Posterior cingulate gyrus (tissue), 11 donors: ENCODE measurements around the gene A1CF.
"Not testable (repeated sequence)": the region's sequence is repeated elsewhere in the genome, so short reads cannot be mapped to it uniquely, and the experiment has no call there.

ENCODE experiments used
- DNase-seq, 10 donors: peaks; one replicate each; pipeline versions ENCODE4 v3.0.0 to v3.0.0-alpha.2; 2020 to 2021; ENCODE audit warnings: mixed read lengths in 3 of 10
- intact Hi-C: fragments of 100-400 bp; cut with DNase I; formaldehyde crosslinking; loops from one replicate; pipeline ENCODE4 v1.15.1; 2023

The A1CF gene, protein sequence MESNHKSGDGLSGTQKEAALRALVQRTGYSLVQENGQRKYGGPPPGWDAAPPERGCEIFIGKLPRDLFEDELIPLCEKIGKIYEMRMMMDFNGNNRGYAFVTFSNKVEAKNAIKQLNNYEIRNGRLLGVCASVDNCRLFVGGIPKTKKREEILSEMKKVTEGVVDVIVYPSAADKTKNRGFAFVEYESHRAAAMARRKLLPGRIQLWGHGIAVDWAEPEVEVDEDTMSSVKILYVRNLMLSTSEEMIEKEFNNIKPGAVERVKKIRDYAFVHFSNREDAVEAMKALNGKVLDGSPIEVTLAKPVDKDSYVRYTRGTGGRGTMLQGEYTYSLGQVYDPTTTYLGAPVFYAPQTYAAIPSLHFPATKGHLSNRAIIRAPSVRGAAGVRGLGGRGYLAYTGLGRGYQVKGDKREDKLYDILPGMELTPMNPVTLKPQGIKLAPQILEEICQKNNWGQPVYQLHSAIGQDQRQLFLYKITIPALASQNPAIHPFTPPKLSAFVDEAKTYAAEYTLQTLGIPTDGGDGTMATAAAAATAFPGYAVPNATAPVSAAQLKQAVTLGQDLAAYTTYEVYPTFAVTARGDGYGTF

DNA sequence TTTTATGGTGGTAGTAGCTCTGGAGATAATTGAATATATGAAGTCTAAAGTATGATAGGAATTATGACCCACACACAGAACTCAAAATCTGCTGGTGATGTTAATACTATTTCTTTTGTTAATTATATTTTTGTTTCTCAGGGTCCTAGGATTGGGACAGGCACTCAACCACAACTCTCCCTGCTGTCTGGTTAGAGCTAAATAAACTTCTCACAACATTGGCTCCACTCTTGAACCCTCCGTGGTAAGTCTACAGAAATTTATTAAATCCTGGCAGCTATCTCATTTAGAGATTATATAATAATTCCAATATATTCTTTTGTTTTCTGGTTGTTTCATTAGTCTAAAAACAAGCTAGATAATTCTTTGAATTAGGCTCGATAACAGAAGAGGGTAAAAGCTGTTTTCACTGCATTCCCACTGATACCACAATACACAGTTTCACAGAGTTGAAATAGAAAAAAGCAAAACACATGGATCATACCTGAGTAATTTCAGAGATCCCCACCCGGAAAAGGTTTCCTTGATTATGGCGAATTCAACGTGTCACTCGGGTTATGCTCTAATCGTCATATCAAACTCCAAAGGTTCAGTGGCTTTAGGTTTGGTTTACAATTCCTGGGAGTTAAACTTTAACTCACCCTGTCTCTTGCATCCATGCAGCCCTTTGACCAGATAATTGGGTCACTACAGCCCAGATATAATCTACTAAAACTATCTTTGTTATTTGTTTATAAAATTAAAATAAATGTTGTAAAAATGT is at the start of gene A1CF:
TSS of gene A1CF (minus strand) at position 531 of the 763 bp plus-strand sequence. CDS start 25,687 bp downstream, outside the sequence.
- intact Hi-C loops = no loop called here
- DNase-seq = no peak

GRCh38 chr10:50931948-50932431 is 46.6 kb upstream of the A1CF start:
- intact Hi-C loops = no loop called here
- DNase-seq = no peak

DNA sequence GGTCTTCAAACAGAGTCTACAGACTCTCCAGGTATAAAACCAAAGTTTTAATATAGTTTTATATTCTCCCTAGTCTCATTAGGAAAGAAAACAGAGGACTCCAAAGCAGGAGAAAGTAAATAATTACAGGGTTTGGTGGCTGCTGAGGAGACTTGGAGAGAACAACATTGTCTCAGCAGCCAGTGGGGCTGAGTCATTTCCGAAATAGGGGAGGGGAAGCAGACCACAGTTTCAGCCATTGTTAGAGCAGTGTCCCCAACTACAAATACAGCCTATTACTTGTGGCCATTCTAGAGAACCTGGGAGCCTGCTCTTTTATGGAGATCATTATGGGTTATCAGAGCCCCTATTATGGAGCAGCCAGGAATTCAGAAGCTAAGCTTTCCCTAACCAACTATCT is 44.2 kb upstream of the A1CF start:
- no peak for DNase-seq

GRCh38 chr10:50928190-50928552 is 42.7 kb upstream of the A1CF start:
- intact Hi-C loops = no loop called here
- no peak for DNase-seq

More for the DNA sequence above, 44.2 kb upstream of the A1CF start:
- intact Hi-C loops = no loop called here

GRCh38 chr10:50927522-50928189 is 42.2 kb upstream of the A1CF start:
- intact Hi-C loops = no loop called here
- DNase-seq = no peak

- peak in 1 of 10 donors; percentile 54 for DNase-seq
- intact Hi-C loops = not testable (repeated sequence)
These were observed 38.0 kb upstream of the A1CF start for GRCh38 chr10:50923471-50923870.

GRCh38 chr10:50919010-50919409 is 33.6 kb upstream of the A1CF start:
- intact Hi-C loops = no loop called here
- no peak for DNase-seq

GRCh38 chr10:50918529-50918928 is 33.1 kb upstream of the A1CF start:
- no peak for DNase-seq
- intact Hi-C loops = no loop called here

DNA sequence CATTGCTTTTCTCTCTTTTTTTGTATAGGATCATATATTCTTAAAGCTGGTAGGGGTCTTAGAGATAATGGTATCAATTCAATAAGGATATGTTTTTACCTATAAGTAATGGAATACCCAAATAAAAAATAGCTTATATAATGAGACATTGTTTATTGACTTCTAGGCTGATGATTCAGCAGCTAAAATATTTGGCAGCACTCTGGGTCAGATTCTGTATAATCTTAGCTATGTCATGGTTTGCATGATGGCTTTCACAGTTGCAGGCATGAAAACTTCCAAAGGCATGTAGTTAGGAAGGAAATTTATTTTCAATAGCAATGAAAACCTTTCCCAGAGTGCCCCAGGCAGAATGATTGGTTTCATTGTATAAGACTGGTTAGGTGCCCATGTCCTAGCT is 32.1 kb upstream of the A1CF start:
- no peak for DNase-seq
- intact Hi-C loops = no loop called here

DNA sequence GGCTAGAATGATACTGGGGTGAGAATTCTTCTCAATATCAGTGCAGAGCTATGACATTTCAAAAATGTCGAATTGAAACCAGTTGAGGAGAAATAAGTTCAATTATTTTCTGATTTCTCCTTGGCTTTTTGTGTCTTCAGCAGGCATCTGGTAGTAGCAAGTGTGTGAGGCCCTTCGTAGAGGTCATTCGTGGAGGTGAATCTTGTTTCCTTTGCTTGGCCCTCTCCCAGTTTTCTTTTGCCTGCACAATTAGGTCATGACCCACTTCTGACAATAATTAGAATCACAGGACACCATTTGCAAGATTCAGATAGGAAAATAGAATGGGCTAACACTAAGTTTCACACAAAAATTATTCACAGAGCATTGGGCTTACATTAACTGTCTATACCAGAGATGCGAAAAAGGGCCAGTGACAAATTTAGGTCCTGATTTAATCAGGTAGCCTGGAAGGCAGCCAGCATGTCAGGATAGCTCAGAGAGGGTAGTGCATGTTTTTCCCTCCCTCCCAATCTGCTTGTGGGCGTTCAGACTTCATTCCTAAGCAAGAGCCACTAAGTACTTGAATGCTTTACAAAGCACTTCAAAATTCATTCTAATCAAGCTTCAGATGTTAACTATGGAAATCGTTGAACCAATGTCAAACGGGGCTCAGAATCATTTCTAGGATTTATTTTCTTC is 24.0 kb upstream of the A1CF start:
- no peak for DNase-seq
- intact Hi-C loops = no loop called here

DNA sequence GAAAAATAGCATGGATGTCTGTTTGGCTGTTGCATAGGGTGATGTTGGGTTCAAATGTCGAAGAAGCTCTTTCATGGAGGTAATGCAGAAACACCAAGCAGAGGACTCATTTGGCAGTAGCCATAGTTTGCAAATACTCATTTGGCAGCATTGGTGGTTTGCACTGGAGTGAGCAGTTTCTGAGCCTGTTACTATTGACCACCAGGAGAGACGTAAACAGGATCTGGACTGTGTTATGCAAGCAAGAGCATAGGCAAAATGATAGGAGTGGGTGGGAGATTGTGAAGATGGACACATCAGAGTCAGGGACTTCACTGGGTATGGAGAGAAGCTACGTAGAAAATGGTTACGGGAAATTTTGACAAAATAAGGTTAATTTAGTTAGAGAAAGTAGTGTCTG is 22.9 kb upstream of the A1CF start:
- no peak for DNase-seq
- intact Hi-C loops = no loop called here

GRCh38 chr10:50905797-50906196 is 20.4 kb upstream of the A1CF start:
- intact Hi-C loops = not testable (repeated sequence)
- DNase-seq = peak in 2 of 10 donors; percentile 64 to 69

DNA sequence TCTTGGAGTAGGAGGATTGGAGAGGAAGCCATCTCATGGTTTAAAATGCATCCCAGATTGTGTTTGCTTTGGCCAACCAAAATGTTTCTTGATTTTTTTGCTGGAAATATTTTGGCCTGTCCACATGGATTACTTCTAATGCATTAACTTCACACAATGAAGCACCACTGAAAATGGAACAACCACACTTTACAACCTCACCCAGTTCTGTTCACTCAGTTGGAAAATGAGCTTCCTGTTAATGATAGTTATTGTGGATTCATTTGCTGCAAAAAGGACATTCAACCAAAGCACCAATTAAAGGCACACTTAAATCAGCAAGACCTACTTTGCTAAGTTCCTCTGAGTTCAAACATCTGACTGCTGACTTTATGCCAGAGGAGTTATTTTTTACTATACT is 11.3 kb upstream of the A1CF start:
- intact Hi-C loops = no loop called here

GRCh38 chr10:50894312-50894711 is 8.9 kb upstream of the A1CF start:
- intact Hi-C loops = no loop called here
- no peak for DNase-seq

More for the DNA sequence above, 11.3 kb upstream of the A1CF start:
- no peak for DNase-seq

- DNase-seq = no peak
- intact Hi-C loops = no loop called here
These were observed 7.0 kb upstream of the A1CF start for GRCh38 chr10:50892467-50892866.

DNA sequence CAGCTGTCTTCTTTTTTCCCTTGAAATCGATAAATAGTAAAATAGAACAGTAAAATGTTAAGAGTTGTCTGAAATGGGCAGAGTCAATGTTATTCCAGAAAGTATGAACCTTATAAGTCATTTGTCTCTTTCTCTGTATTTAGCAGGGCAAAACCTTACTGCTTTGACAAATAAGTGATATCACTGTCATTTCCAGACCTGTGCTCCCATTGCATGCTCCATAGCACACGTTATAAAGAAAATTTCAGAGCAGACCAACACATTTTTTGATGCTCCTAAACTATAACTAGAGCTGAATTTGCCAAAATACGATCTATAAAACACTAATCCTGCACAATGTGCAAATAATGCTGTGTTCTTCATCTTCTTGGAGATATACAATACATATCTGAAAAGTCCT is 1.1 kb downstream of the A1CF start:
- no peak for DNase-seq
- intact Hi-C loops = no loop called here

DNA sequence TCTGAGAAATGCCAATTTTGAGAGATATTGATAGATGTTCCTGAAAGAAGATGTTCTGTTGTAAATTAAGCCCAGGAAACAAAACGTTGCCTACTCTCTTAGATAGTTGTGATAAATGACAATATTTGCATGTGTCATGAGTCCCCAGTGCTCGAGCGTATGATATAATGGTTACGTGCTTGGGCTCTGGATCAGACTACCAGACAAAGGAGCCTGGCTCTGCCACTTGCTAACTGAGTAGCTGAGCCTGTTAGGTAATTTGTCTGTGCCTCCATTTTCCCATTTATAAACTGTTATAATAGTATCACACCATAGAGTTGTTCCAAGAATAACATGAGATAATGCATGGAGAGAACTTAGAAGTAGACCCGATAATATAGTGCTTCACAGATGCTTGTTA is 1.8 kb downstream of the A1CF start:
- intact Hi-C loops = no loop called here
- no peak for DNase-seq

DNA sequence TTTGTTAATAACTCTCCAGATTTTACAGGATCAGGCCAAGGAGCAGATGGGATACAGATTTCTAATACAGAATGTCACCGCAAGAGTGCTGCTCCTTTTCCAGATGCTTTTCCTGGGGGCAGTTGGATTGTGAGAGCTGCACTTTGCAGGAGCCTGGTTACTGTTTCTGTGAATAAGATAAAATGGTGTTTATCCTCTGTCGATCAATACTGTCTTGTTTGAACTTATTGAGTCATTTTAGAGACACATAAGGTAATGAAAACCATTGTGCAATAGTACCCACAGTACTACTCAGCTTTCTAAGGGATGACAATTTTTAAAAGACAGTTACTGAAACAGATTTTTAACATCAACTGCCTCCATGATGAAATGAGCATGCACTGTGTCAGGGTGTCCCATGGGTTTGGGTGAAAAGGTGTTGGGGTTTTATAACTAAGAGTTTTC is 2.9 kb downstream of the A1CF start:
- intact Hi-C loops = no loop called here
- DNase-seq = no peak

GRCh38 chr10:50881046-50881445 is 4.4 kb downstream of the A1CF start:
- intact Hi-C loops = not testable (repeated sequence)

GRCh38 chr10:50876429-50876828 is 9.0 kb downstream of the A1CF start:
- intact Hi-C loops = no loop called here

More at GRCh38 chr10:50881046-50881445, 4.4 kb downstream of the A1CF start:
- peak in 3 of 10 donors; percentile 37 to 70 (median 43) for DNase-seq

More at GRCh38 chr10:50876429-50876828, 9.0 kb downstream of the A1CF start:
- no peak for DNase-seq
